ENCODE results near the gene AGO1. TPM values are rescaled to one million over a fixed set of nuclear protein-coding genes. Genes with fewer than 3 reads are reported as not detected.

Gene AGO1
- total and polyA plus RNA-seq, 2 of the 13 experiments (the other 11 are each of a cell fraction or from before 2014, with no cell fraction given): 9.2 to 18.6 TPM

GRCh38 chr1:35882945-35883634 is at the start of gene AGO1 (continued):
- TF ChIP-seq MTERF4 (CRISPR knock-in tag; IDR thresholded peaks at IDR 0.05) (no peak), FOXK1 (CRISPR knock-in tag; IDR thresholded peaks at IDR 0.05; ENCODE audit: borderline replicate concordance, low read depth) (peak; percentile 81; the same call in 1 of the 2 replicates), ZNF251 (CRISPR knock-in tag; IDR thresholded peaks at IDR 0.05) (no peak; the same call in 1 of the 2 replicates), ZFX (CRISPR knock-in tag; IDR thresholded peaks at IDR 0.05; ENCODE audit: low read depth) (peak; percentile 67; the same call in 1 of the 2 replicates), HOXA3 (CRISPR knock-in tag; IDR thresholded peaks at IDR 0.05) (peak; percentile 61; the same call in 1 of the 2 replicates), MXI1 (IDR thresholded peaks at IDR 0.05; ENCODE audit: borderline replicate concordance, low read depth, low read length) (peak; percentile 70; the same call in 1 of the 3 replicates), ZSCAN12 (CRISPR knock-in tag; IDR thresholded peaks at IDR 0.05) (no peak), U2AF2 (IDR thresholded peaks at IDR 0.05; ENCODE audit: low read depth, low read length) (no peak), SIN3A (IDR thresholded peaks at IDR 0.05; ENCODE audit: borderline replicate concordance, low read depth, low read length) (no peak), HNRNPH1 (optimal IDR thresholded peaks at IDR 0.05; ENCODE audit: low read depth, low read length) (no peak), RBAK (CRISPR knock-in tag; IDR thresholded peaks at IDR 0.05) (no peak), IRF9 (CRISPR knock-in tag; IDR thresholded peaks at IDR 0.05; ENCODE audit: borderline replicate concordance) (peak; percentile 50; the same call in 1 of the 2 replicates), RNF219 (CRISPR knock-in tag; IDR thresholded peaks at IDR 0.05) (no peak), KLF16 (CRISPR knock-in tag; IDR thresholded peaks at IDR 0.05) (peak in 1 of 2 experiments; percentile 32; a peak in 1 of 4 replicates), ZNF577 (CRISPR knock-in tag; IDR thresholded peaks at IDR 0.05; ENCODE audit: borderline replicate concordance, low read depth) (no peak), ZNF326 (CRISPR knock-in tag; IDR thresholded peaks at IDR 0.05; ENCODE audit: borderline replicate concordance) (no peak), ZNF768 (CRISPR knock-in tag; IDR thresholded peaks at IDR 0.05) (peak; percentile 27; the same call in 1 of the 2 replicates), FUBP1 (CRISPR knock-in tag; IDR thresholded peaks at IDR 0.05; ENCODE audit: borderline replicate concordance) (no peak), MYC (CRISPR knock-in tag; IDR thresholded peaks at IDR 0.05; ENCODE audit: borderline replicate concordance) (peak; percentile 64), RXRA (CRISPR knock-in tag; IDR thresholded peaks at IDR 0.05) (peak; percentile 42; the same call in 1 of the 2 replicates), ATF5 (CRISPR knock-in tag; IDR thresholded peaks at IDR 0.05; ENCODE audit: low read depth) (no peak; the same call in 1 of the 2 replicates), MIER2 (CRISPR knock-in tag; IDR thresholded peaks at IDR 0.05) (peak; percentile 88), PHF5A (CRISPR knock-in tag; IDR thresholded peaks at IDR 0.05; ENCODE audit: low read depth, unreplicated experiment) (no peak)
